ENCODE measurements around the gene TTC4. TPM values are rescaled to one million over a fixed set of nuclear protein-coding genes. Genes with fewer than 3 reads are reported as not detected.

The TTC4 gene
- polyA plus RNA-seq, 1 donor from 2014 or later, result 22.5 TPM

DNA sequence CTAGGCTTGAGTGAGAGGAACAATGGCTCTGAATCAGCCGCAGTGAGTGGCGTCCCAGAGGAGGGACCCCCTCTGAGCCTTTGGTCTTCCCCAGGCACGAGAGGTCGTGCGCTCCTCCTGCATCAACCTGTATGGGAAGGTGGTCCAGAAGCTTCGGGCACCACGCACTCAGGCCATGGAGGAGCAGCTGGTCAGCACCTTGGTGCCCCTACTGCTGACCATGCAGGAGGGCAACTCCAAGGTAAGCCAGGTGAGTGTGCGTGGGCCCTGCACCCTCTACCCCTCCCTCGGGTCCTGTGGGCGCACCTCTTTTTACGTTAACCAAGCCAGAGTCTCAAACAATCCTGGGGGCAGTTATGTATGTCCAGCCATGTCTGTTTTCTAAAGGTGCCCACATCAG, 13.7 kb upstream of the TTC4 start:
- H3K27ac ChIP-seq (ENCODE audit: low read length), result no peak overlapping the region
- no peak overlapping the region for H3K4me3 ChIP-seq (ENCODE audit: low read length)
- H3K9me2 ChIP-seq (ENCODE audit: insufficient read depth, low read length), result no peaks in the 10 kb centered on the region
- no peaks in the 10 kb centered on the region for H4K20me1 ChIP-seq (ENCODE audit: insufficient read depth)
- no peaks in the 10 kb centered on the region for H3F3A ChIP-seq (ENCODE audit: insufficient read depth, low read length, poor library complexity, severe bottlenecking)
- H3K27me3 ChIP-seq (ENCODE audit: insufficient read depth, low read depth, low read length), result no peaks in the 10 kb centered on the region
- no peaks in the 10 kb centered on the region for H3K79me2 ChIP-seq (replicated peaks; ENCODE audit: insufficient read depth, low read length)
- no peaks in the 10 kb centered on the region for H3K36me3 ChIP-seq (ENCODE audit: insufficient read depth, low read length)
- no peak overlapping the region for H3K4me2 ChIP-seq (ENCODE audit: low read length)
- TF ChIP-seq TAF1 (IDR thresholded peaks at IDR 0.05; ENCODE audit: low read depth), result no peak
- no peak for TF ChIP-seq REST (IDR thresholded peaks at IDR 0.05; ENCODE audit: borderline replicate concordance)
- no peak for TF ChIP-seq EP300 (conservative IDR thresholded peaks at IDR 0.05; ENCODE audit: poor library complexity, severe bottlenecking)
- no peak for TF ChIP-seq SMC3 (conservative IDR thresholded peaks at IDR 0.05; ENCODE audit: poor library complexity)
- no peak for TF ChIP-seq MXI1 (conservative IDR thresholded peaks at IDR 0.05; ENCODE audit: poor library complexity, severe bottlenecking)
- TF ChIP-seq, protein P1, sequence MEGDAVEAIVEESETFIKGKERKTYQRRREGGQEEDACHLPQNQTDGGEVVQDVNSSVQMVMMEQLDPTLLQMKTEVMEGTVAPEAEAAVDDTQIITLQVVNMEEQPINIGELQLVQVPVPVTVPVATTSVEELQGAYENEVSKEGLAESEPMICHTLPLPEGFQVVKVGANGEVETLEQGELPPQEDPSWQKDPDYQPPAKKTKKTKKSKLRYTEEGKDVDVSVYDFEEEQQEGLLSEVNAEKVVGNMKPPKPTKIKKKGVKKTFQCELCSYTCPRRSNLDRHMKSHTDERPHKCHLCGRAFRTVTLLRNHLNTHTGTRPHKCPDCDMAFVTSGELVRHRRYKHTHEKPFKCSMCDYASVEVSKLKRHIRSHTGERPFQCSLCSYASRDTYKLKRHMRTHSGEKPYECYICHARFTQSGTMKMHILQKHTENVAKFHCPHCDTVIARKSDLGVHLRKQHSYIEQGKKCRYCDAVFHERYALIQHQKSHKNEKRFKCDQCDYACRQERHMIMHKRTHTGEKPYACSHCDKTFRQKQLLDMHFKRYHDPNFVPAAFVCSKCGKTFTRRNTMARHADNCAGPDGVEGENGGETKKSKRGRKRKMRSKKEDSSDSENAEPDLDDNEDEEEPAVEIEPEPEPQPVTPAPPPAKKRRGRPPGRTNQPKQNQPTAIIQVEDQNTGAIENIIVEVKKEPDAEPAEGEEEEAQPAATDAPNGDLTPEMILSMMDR (IDR thresholded peaks at IDR 0.05; ENCODE audit: poor library complexity, severe bottlenecking), result no peak
- TF ChIP-seq POLR2AphosphoS5 (IDR thresholded peaks at IDR 0.05), result no peak
- no peak for TF ChIP-seq EZH2 (IDR thresholded peaks at IDR 0.05; ENCODE audit: borderline replicate concordance, insufficient read depth, low read length, poor library complexity, severe bottlenecking)
- TF ChIP-seq RAD21 (conservative IDR thresholded peaks at IDR 0.05), result no peak
- no peak overlapping the region for H3K9ac ChIP-seq (ENCODE audit: low read length)
- H2AFZ ChIP-seq (ENCODE audit: low read depth, low read length), result no peak overlapping the region
- H3K9me3 ChIP-seq (ENCODE audit: low read length), result no peaks in the 10 kb centered on the region

DNA sequence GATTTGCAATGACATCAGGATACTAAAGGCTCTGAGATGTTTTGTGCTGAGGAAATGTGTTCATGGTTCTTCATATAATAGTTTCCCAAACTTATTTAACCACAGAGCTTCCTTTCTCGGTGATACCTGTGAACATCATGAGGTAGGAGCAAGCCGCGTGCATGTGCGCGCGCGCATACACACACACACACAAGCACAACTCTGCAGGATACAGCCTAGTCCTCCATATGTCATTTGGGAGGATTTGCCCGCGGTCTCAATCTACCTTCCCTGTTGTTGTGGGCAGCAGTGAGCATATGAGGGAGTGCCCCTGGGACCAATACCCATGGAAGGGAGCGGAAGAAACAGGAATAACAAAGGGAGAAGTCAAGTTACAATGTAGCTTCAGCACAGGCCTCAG, 12.2 kb upstream of the TTC4 start:
- no peaks in the 10 kb centered on the region for H3F3A ChIP-seq (ENCODE audit: insufficient read depth, low read length, poor library complexity, severe bottlenecking)
- no peak overlapping the region for H2AFZ ChIP-seq (ENCODE audit: low read depth, low read length)
- H3K36me3 ChIP-seq (ENCODE audit: insufficient read depth, low read length), result no peaks in the 10 kb centered on the region
- no peaks in the 10 kb centered on the region for H3K27me3 ChIP-seq (ENCODE audit: insufficient read depth, low read depth, low read length)
- no peaks in the 10 kb centered on the region for H4K20me1 ChIP-seq (ENCODE audit: insufficient read depth)
- H3K9me2 ChIP-seq (ENCODE audit: insufficient read depth, low read length), result no peaks in the 10 kb centered on the region
- no peaks in the 10 kb centered on the region for H3K9me3 ChIP-seq (ENCODE audit: low read length)
- no peak overlapping the region for H3K4me3 ChIP-seq (ENCODE audit: low read length)
- no peak for TF ChIP-seq SMC3 (conservative IDR thresholded peaks at IDR 0.05; ENCODE audit: poor library complexity)
- no peak for TF ChIP-seq RAD21 (conservative IDR thresholded peaks at IDR 0.05)
- TF ChIP-seq POLR2AphosphoS5 (IDR thresholded peaks at IDR 0.05), result no peak
- H3K9ac ChIP-seq (ENCODE audit: low read length), result no peak overlapping the region
- H3K27ac ChIP-seq (ENCODE audit: low read length), result no peak overlapping the region
- no peaks in the 10 kb centered on the region for H3K79me2 ChIP-seq (replicated peaks; ENCODE audit: insufficient read depth, low read length)
- H3K4me2 ChIP-seq (ENCODE audit: low read length), result no peak overlapping the region

GRCh38 chr1:54705153-54705552, 10.5 kb upstream of the TTC4 start:
- Histone ChIP-seq H3K4me3 (ENCODE audit: low read length) (no peak overlapping the region), H3K9me2 (ENCODE audit: insufficient read depth, low read length) (no peaks in the 10 kb centered on the region), H3K27me3 (ENCODE audit: insufficient read depth, low read depth, low read length) (no peaks in the 10 kb centered on the region), H3K79me2 (replicated peaks; ENCODE audit: insufficient read depth, low read length) (no peaks in the 10 kb centered on the region), H2AFZ (ENCODE audit: low read depth, low read length) (no peak overlapping the region), H3K9me3 (ENCODE audit: low read length) (no peaks in the 10 kb centered on the region), H3K9ac (ENCODE audit: low read length) (no peak overlapping the region), H3K36me3 (ENCODE audit: insufficient read depth, low read length) (no peaks in the 10 kb centered on the region), H3K4me2 (ENCODE audit: low read length) (no peak overlapping the region), H3F3A (ENCODE audit: insufficient read depth, low read length, poor library complexity, severe bottlenecking) (no peaks in the 10 kb centered on the region), H3K27ac (ENCODE audit: low read length) (no peak overlapping the region), H4K20me1 (ENCODE audit: insufficient read depth) (no peaks in the 10 kb centered on the region)
- TF ChIP-seq REST (IDR thresholded peaks at IDR 0.05; ENCODE audit: borderline replicate concordance) (no peak), EZH2 (IDR thresholded peaks at IDR 0.05; ENCODE audit: borderline replicate concordance, insufficient read depth, low read length, poor library complexity, severe bottlenecking) (no peak), TAF1 (IDR thresholded peaks at IDR 0.05; ENCODE audit: low read depth) (no peak), EP300 (conservative IDR thresholded peaks at IDR 0.05; ENCODE audit: poor library complexity, severe bottlenecking) (no peak), SMC3 (conservative IDR thresholded peaks at IDR 0.05; ENCODE audit: poor library complexity) (no peak), RAD21 (conservative IDR thresholded peaks at IDR 0.05) (no peak)
